ENCODE measurements around the gene A2M.

The A2M gene

GRCh38 chr12:9073076-9073475 lies 42.6 kb downstream of the A2M start:
- TF ChIP-seq EZH2phosphoT487 (IDR thresholded peaks at IDR 0.05; ENCODE audit: low read depth): no peak
- H3K4me2 ChIP-seq (ENCODE audit: low read length): no peak overlapping the region
- peaks cover 14% of the 10 kb centered on the region; the same call in 1 of the 2 replicates for H3K27me3 ChIP-seq (ENCODE audit: low read depth, low read length)
- H3K9me3 ChIP-seq (ENCODE audit: insufficient read depth, low read length): no peaks in the 10 kb centered on the region
- H3K36me3 ChIP-seq (replicated peaks; ENCODE audit: low read depth, low read length): no peaks in the 10 kb centered on the region
- H3K27ac ChIP-seq (ENCODE audit: low read length): no peak overlapping the region
- H2AFZ ChIP-seq (ENCODE audit: low read depth, low read length): no peak overlapping the region
- H3K4me1 ChIP-seq (ENCODE audit: low read length): peaks cover 8% of the 10 kb centered on the region; the same call in 1 of the 2 replicates
- H4K20me1 ChIP-seq (ENCODE audit: insufficient read depth, low read length): no peaks in the 10 kb centered on the region
- no peak overlapping the region for H3K4me3 ChIP-seq (ENCODE audit: low read length)
- no peak overlapping the region for H3K9ac ChIP-seq (ENCODE audit: low read length)
- H3K79me2 ChIP-seq (ENCODE audit: low read length): no peaks in the 10 kb centered on the region

- Histone ChIP-seq H4K20me1 (ENCODE audit: insufficient read depth, low read length) (no peaks in the 10 kb centered on the region), H3K9me3 (ENCODE audit: insufficient read depth, low read length) (no peaks in the 10 kb centered on the region), H3K9ac (ENCODE audit: low read length) (no peak overlapping the region), H3K27ac (ENCODE audit: low read length) (no peak overlapping the region), H3K4me1 (ENCODE audit: low read length) (peaks cover 8% of the 10 kb centered on the region; the same call in 1 of the 2 replicates), H3K4me3 (ENCODE audit: low read length) (no peak overlapping the region), H3K79me2 (ENCODE audit: low read length) (no peaks in the 10 kb centered on the region), H3K27me3 (ENCODE audit: low read depth, low read length) (peaks cover 14% of the 10 kb centered on the region; the same call in 1 of the 2 replicates), H3K4me2 (ENCODE audit: low read length) (no peak overlapping the region), H3K36me3 (replicated peaks; ENCODE audit: low read depth, low read length) (no peaks in the 10 kb centered on the region), H2AFZ (ENCODE audit: low read depth, low read length) (no peak overlapping the region)
- TF ChIP-seq EZH2phosphoT487 (IDR thresholded peaks at IDR 0.05; ENCODE audit: low read depth): no peak
Observed at GRCh38 chr12:9072481-9073038, 43.2 kb downstream of the A2M start.

GRCh38 chr12:9071969-9072368 lies 43.8 kb downstream of the A2M start:
- no peaks in the 10 kb centered on the region for H3K9me3 ChIP-seq (ENCODE audit: insufficient read depth, low read length)
- no peak overlapping the region for H2AFZ ChIP-seq (ENCODE audit: low read depth, low read length)
- no peak overlapping the region for H3K9ac ChIP-seq (ENCODE audit: low read length)
- H3K4me3 ChIP-seq (ENCODE audit: low read length): no peak overlapping the region
- TF ChIP-seq CTCF (IDR thresholded peaks at IDR 0.05; ENCODE audit: low read depth, low read length) (no peak), EZH2phosphoT487 (IDR thresholded peaks at IDR 0.05; ENCODE audit: low read depth) (no peak)
- no peaks in the 10 kb centered on the region for H3K36me3 ChIP-seq (replicated peaks; ENCODE audit: low read depth, low read length)
- no peaks in the 10 kb centered on the region for H3K79me2 ChIP-seq (ENCODE audit: low read length)
- peaks cover 8% of the 10 kb centered on the region; the same call in 1 of the 2 replicates for H3K4me1 ChIP-seq (ENCODE audit: low read length)
- H3K4me2 ChIP-seq (ENCODE audit: low read length): no peak overlapping the region
- H4K20me1 ChIP-seq (ENCODE audit: insufficient read depth, low read length): no peaks in the 10 kb centered on the region
- peaks cover 14% of the 10 kb centered on the region; the same call in 1 of the 2 replicates for H3K27me3 ChIP-seq (ENCODE audit: low read depth, low read length)
- H3K27ac ChIP-seq (ENCODE audit: low read length): no peak overlapping the region

- no peaks in the 10 kb centered on the region for H4K20me1 ChIP-seq (ENCODE audit: insufficient read depth, low read length)
- no peaks in the 10 kb centered on the region for H3K79me2 ChIP-seq (ENCODE audit: low read length)
- peaks cover 8% of the 10 kb centered on the region; the same call in 1 of the 2 replicates for H3K4me1 ChIP-seq (ENCODE audit: low read length)
- H3K4me2 ChIP-seq (ENCODE audit: low read length): no peak overlapping the region
- no peak for TF ChIP-seq EZH2phosphoT487 (IDR thresholded peaks at IDR 0.05; ENCODE audit: low read depth)
- TF ChIP-seq CTCF (IDR thresholded peaks at IDR 0.05; ENCODE audit: low read depth, low read length): no peak
- H3K9ac ChIP-seq (ENCODE audit: low read length): no peak overlapping the region
- no peak overlapping the region for H3K4me3 ChIP-seq (ENCODE audit: low read length)
- H3K27me3 ChIP-seq (ENCODE audit: low read depth, low read length): peaks cover 14% of the 10 kb centered on the region; the same call in 1 of the 2 replicates
- no peaks in the 10 kb centered on the region for H3K9me3 ChIP-seq (ENCODE audit: insufficient read depth, low read length)
- no peak overlapping the region for H2AFZ ChIP-seq (ENCODE audit: low read depth, low read length)
- no peak overlapping the region for H3K27ac ChIP-seq (ENCODE audit: low read length)
- H3K36me3 ChIP-seq (replicated peaks; ENCODE audit: low read depth, low read length): no peaks in the 10 kb centered on the region
Observed at GRCh38 chr12:9071518-9071917, 44.2 kb downstream of the A2M start.

GRCh38 chr12:9070351-9070750 lies 45.4 kb downstream of the A2M start:
- no peak overlapping the region for H3K9ac ChIP-seq (ENCODE audit: low read length)
- H2AFZ ChIP-seq (ENCODE audit: low read depth, low read length): no peak overlapping the region
- peaks cover 8% of the 10 kb centered on the region; the same call in 1 of the 2 replicates for H3K4me1 ChIP-seq (ENCODE audit: low read length)
- no peak overlapping the region for H3K4me2 ChIP-seq (ENCODE audit: low read length)
- TF ChIP-seq EZH2phosphoT487 (IDR thresholded peaks at IDR 0.05; ENCODE audit: low read depth): no peak
- TF ChIP-seq CTCF (IDR thresholded peaks at IDR 0.05; ENCODE audit: low read depth, low read length): no peak
- peaks cover 2% of the 10 kb centered on the region for H3K36me3 ChIP-seq (replicated peaks; ENCODE audit: low read depth, low read length)
- H4K20me1 ChIP-seq (ENCODE audit: insufficient read depth, low read length): no peaks in the 10 kb centered on the region
- H3K9me3 ChIP-seq (ENCODE audit: insufficient read depth, low read length): no peaks in the 10 kb centered on the region
- H3K4me3 ChIP-seq (ENCODE audit: low read length): no peak overlapping the region
- no peaks in the 10 kb centered on the region for H3K79me2 ChIP-seq (ENCODE audit: low read length)
- H3K27me3 ChIP-seq (ENCODE audit: low read depth, low read length): peaks cover 14% of the 10 kb centered on the region; the same call in 1 of the 2 replicates
- no peak overlapping the region for H3K27ac ChIP-seq (ENCODE audit: low read length)
